Left colon (tissue), 2 donors: ENCODE data around the gene POLR3B. TPM values are rescaled to one million over a fixed set of nuclear protein-coding genes. Genes with fewer than 3 reads are reported as not detected.
A peak's percentile ranks its signal among the peaks of the same experiment; 100 is the strongest.
"Not testable (repeated sequence)": the region's sequence is repeated elsewhere in the genome, so short reads cannot be mapped to it uniquely, and the experiment has no call there.

Experiments
- ATAC-seq: fragments of 200-7000 bp; cut with Tn5 transposase; one replicate; pipeline ENCODE4 v1.9.1; 2020; ENCODE audit warnings: mild to moderate bottlenecking, moderate library complexity
- DNase-seq, 2 donors: peaks; one replicate each; pipeline ENCODE4 v3.0.0-alpha.2; 2020
- intact Hi-C, 2 donors: fragments of 100-400 bp; cut with DNase I in 1 of 2; cut with micrococcal nuclease in 1 of 2; formaldehyde crosslinking; loops; one replicate each; pipeline versions ENCODE4 v1.11.2 to v1.14.0; 2022; cut with DNase I, micrococcal nuclease
- long read RNA-seq: library from polyadenylated mRNA; unstranded; transcript quantifications from one replicate; pipeline ENCODE4 v2.0.0, GENCODE V29; 2021
- total RNA-seq, 2 donors: library from RNA; stranded (reverse); fragmentation: NEBNext Ultra II Directional; extraction: Animal tissue kit (Norgen Biotek cat#: 25700); gene quantifications; one replicate each; pipeline ENCODE4 v1.2.1, GENCODE V29; 2021
- donor health status: DM: no; HTN: no; CAD: no.
- donor health status: DM: yes; HTN: yes; CAD: no.

Gene POLR3B
- total RNA-seq: 1 to 10 TPM; 8.1 to 8.9 TPM
- long read RNA-seq, full-length matches to known transcripts: 3 of 7 reads
- long read RNA-seq, partial matches to known transcripts: 2 of 7 reads
- long read RNA-seq, other reads (novel, unspliced or antisense): 2 of 7 reads

GRCh38 chr12:106357549-106358395 lies at the start of gene POLR3B:
Gene POLR3B (plus strand): TSS chr12:106357748. CDS start chr12:106357880, 132 bp downstream.
- intact Hi-C loops: no loop called here

DNA sequence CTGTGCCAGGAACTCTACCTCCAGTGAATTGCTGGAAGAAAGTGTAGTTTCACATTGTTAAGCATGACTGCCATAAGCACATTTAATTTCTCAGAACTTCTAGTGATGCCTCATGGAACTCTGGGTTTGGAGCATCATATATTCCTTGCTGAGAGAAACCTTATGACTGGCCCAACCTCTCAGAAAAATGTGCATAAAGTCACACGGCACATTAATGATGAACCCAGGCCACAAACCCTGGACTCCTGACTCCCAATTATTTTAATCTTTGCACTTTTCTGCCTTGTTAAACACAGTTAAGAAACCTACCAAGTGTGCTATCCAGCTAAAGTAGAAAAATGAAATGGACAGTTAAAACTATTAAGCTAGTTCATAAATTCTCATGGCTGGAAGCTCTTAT lies 49.4 kb upstream of the POLR3B start:
- ATAC-seq (peak; percentile 26), DNase-seq (no peak)
- intact Hi-C loops: no loop called here

More at GRCh38 chr12:106357549-106358395, at the start of gene POLR3B:
- ATAC-seq: peak; percentile 94
- peak; percentile 95 to 96 for DNase-seq

GRCh38 chr12:106308611-106309010 lies 48.9 kb upstream of the POLR3B start:
- no peak for ATAC-seq
- DNase-seq: no peak
- intact Hi-C loops: no loop called here

GRCh38 chr12:106309671-106310505 lies 47.7 kb upstream of the POLR3B start:
- ATAC-seq: no peak
- intact Hi-C loops: no loop called here
- DNase-seq: no peak

DNA sequence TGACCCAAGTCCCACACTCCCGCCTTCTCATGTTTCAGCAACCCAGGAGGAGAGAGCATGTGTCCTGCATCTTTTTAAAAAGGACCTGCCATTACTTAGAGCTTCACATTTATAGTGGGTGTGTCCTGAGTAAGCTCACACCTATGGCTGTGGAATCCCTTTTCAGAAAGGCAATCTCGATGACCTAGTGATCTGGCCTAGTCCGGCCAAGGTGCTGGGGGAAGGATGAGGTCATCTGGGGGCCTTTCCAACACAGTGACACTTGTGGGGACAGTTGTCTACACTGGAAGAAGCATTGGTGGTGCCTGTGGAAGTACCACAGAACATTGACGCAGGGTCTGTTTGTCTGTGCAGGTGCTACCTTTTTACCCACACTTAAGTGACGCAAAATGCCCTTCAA lies 46.9 kb upstream of the POLR3B start:
- intact Hi-C loops: no loop called here
- DNase-seq (no peak), ATAC-seq (peak; percentile 78)

DNA sequence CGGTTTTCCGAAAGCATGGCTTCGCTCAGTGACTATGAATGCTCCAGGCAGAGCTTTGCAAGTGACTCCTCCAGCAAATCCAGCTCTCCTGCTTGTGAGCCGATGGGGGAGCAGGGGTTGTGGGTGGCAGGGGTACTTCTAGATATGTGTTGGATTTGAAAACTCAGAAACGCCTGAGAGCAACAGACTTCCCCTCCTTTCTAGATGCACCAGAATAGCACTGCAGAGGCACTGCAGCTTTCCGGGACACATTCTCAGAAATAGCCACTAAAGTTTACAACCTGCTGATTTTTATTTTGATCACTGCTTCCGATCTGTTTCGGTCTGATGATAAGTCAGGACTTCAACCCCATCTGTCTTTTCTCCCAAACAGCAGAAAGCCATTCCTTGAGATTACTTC lies 46.4 kb upstream of the POLR3B start:
- ATAC-seq: peak; percentile 49
- intact Hi-C loops: no loop called here
- no peak for DNase-seq

DNA sequence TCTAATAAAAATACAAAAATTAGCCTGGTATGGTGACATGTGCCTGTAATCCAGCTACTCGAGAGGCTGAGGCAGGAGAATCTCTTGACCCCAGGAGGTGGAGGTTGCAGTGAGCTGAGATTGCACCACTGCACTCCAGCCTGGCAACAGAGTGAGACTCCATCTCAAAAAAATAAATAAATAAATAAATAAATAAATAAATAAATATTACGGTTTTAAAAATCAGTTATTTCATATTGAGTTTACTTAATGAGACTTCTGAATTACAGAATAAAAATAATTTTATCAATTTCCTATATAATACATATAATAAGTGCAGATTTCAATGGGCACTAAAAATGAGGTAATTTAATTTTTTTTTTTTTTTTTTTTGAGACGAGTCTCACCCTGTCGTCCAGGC lies 44.1 kb upstream of the POLR3B start:
- DNase-seq, intact Hi-C loops, ATAC-seq: not testable (repeated sequence)

DNA sequence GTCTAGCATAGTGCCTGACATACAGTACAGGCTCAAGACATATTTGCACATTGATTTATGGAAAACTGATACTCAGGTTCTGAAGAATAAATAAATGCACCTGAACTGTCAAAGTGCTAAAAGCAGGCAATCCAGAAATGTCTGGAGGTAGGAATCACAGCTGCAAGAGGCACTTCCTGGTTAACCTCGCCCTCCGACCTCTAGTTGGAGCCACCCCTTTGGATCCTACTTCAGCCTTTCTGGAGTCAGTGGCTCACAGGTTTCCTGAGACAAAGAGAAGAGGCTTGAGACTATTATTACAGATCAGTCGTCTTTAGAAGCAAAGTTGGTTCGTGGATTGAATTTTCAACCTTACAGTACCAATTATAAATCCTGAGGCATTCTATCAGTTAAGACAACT lies 42.0 kb upstream of the POLR3B start:
- DNase-seq (no peak), ATAC-seq (peak; percentile 50)
- intact Hi-C loops: no loop called here

- ATAC-seq (no peak), DNase-seq (no peak)
- intact Hi-C loops: no loop called here
Observed at GRCh38 chr12:106317406-106318082, 40.0 kb upstream of the POLR3B start.

DNA sequence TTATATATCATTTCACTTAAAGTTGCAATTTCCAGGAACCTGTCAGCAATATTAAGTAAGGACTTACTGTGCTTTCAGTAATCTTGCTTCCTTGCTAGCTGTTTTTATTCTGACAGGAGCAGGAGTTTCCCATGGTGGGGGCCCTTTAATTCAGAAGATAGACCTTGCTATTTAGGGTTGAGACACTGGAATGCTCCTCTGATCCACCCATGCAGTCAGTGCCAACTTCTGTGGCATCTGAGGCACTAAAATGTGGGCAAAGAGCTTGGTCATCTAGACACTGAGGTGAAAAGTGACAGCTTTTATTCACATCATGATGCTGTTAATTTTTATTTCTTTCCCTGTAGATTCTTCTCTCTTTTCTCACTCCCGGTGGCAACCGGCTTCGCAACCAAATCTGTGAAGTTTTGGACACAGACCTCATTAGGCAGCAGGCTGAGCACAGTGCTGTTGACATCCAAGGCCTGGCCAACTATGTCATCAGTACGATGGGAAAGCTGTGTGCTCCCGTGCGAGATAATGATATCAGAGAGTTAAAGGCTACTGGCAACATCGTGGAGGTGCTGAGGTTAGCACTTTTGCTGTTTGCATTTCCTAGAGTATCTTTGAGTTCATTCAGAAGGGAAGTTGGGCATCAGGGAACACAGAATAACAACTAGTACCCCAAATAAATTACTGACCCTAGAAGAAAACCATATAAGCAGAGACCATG lies 36.3 kb upstream of the POLR3B start:
- intact Hi-C loops: no loop called here
- no peak for ATAC-seq
- DNase-seq: no peak

- intact Hi-C loops: no loop called here
- DNase-seq: no peak
- no peak for ATAC-seq
Observed at GRCh38 chr12:106323537-106323936, 34.0 kb upstream of the POLR3B start.

DNA sequence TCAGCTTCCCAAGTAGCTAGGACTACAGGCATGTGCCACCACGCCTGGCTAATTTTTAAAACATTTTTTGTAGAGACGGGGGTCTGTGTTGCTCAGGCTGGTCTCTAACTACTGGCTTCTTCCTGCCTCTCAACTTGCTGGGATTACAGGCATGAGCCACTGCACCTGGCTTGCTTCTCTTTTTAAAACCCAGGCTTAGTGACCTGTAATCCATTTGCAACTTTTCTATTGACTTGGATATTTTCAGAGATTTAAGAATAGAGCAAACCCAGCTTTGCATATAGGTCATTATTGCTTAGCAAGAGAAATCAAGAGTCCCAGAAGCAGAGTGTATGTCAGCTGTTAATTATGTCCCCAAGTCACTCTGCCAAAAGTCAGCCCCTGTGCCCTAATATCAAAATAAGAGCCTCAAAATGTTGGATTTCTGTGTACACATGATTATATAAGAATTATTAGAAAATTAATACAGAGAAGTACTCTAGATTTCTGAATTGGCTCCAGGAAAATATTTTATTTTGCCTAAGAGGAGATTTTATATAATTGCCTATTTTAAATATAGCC lies 30.2 kb upstream of the POLR3B start:
- intact Hi-C loops: no loop called here
- ATAC-seq (no peak), DNase-seq (no peak)

DNA sequence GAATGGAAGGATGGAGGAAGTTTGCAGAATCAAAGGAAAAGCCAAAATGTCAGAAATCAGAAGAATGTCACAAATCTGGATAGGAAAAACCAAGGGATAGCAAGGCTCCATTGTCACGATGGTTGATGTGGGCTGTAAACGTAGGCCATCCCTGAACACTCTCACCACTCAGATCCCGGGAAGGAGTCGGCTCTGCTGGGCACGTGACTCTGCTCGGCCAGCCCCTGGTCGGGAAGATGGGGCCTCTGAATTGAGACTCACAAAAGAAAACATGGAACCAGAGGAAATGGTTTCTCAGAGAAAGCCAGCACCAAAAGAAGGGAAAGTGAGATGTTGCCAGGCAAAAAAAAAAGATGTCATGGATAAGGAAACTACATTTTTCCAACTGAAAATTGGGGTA lies 28.8 kb upstream of the POLR3B start:
- DNase-seq: no peak
- intact Hi-C loops: no loop called here
- ATAC-seq: no peak

DNA sequence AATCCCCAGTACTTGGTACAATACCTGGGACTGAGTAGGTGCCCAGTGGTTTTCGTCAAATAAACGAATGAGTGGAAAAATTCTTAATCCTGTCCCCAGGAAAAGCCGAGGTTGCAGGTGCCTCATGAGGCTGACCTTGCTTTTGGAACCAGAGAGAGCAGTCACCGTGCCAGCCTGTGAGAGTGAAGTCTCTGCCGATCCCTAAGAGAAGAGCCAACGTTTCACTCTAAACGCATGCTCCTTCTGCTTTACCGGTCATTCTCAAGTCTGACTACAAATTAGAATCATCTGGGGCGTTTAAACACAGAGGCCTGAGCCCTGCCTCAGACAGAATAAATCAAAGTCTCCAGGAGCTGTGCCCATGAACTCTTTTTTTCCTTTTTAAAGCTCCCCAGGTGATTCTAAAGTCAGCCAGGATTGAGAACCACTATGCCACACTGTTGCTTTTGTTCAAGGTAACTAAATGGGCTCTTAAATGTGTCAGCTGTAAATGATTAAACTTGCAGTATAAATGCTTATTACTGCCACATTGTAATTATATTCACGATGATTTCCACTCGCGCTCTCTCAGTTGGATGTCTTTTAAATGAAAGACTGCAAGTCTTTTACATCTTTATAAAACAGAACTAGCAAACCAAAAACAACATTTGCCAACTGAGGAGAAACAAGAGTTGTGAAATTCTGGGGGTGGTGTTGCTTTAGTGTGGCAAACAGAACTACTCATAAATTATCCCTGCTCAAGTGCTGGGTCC lies 28.1 kb upstream of the POLR3B start:
- ATAC-seq (peak; percentile 90), DNase-seq (peak in 1 of 2 donors; percentile 10)
- intact Hi-C loops: no loop called here

DNA sequence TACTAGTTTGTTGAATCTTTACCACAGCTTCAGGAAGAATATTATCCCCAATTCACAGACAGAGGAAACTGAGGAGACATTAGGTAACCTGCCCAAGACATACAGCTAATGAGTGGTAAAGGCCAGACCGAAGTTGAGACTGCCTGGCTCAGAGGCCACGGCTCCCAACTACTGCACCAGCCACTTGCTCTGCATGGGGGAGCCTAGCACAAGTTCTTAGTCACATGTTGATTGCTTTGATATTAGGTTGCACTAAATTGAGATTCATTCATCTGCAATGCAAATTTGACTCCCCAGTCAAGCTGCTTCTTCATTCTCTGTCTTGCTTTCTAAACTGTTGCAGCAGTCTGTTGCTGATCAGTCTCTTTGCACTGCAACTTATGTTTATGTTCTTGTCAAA lies 25.9 kb upstream of the POLR3B start:
- intact Hi-C loops: no loop called here

GRCh38 chr12:106332536-106332935 lies 25.0 kb upstream of the POLR3B start:
- DNase-seq (no peak), ATAC-seq (no peak)
- intact Hi-C loops: no loop called here

More for the DNA sequence above, 25.9 kb upstream of the POLR3B start:
- DNase-seq (no peak), ATAC-seq (no peak)

- intact Hi-C loops: no loop called here
- no peak for DNase-seq
- no peak for ATAC-seq
Observed at GRCh38 chr12:106333010-106333409, 24.5 kb upstream of the POLR3B start.

DNA sequence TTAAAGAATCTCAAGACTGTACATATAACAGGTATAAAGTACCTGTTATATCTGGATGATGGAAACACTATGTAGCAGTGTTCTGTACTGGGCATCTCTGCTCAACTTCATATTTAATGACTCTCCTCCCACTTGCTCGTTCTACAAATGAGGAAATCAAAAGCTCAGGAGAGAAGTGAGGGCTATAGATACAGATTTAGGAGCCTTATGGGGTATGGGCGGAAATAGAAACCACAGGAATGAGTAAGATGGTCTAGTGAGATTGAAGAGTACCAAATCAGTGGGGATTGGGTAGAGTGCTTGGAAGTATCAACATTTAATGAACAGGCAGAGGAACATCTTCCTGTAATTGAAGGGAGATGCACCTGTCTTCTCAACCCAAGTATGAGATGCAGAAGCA lies 23.8 kb upstream of the POLR3B start:
- DNase-seq (no peak), ATAC-seq (no peak)
- intact Hi-C loops: no loop called here
